ENCODE results near the gene ALDH1L2. TPM values are rescaled to one million over a fixed set of nuclear protein-coding genes. Genes with fewer than 3 reads are reported as not detected.

Gene ALDH1L2
- total RNA-seq, 1 donor from 2014 or later, result 5.5 TPM

DNA sequence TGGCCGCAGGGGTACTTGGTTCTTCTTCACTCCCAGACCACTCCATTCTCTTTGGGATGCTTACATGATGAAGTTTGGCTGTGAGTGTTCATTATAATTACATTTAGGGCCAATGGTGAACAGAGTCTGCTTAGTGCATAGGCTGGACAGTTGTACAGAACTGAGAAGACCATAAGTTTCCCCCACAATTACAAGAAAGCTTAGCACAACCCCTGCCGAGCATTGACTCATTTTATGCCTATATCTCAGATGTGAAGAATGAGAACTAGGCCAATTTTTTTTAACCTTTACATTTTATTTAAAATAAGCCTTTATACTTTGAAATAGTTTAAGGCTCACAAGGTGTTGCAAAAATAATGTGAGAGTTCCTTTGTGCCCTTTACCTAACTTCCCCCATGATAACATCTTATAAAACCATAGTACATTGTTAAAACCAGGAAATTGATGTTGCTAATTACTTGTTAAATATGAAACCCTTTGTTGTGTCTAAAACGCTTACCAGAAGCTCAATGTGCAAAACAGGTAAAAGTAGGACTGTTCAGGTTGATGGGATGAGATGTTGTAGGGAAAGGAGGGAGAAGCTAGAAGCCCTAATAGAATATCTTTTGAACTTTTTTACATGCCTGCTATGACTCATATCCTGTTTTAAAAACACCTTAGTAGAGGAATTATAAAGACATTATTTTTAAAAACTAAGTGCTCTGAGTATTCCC lies 47.2 kb downstream of the ALDH1L2 start:
- DNase-seq (ENCODE audit: extremely low read depth, low read depth, low spot score), result no peak

DNA sequence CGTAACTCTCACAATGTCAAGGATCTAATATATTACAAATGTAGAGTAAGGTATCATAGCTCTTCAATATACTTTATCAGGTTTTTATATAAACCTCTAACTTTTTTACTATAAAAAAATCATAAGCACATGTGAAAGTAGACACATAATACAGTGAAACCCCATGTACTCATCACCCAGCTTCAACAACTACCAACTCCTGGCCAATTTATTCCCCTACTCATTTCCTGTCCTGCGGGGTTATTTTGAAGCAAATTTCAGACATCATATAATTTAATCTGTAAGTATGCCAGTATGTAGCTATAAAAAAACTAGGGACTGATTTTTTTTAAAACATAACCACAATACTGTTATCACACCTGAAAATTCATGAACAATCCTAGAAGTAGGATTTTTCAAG lies 50.4 kb downstream of the ALDH1L2 start:
- no peak for DNase-seq (ENCODE audit: extremely low read depth, low read depth, low spot score)

DNA sequence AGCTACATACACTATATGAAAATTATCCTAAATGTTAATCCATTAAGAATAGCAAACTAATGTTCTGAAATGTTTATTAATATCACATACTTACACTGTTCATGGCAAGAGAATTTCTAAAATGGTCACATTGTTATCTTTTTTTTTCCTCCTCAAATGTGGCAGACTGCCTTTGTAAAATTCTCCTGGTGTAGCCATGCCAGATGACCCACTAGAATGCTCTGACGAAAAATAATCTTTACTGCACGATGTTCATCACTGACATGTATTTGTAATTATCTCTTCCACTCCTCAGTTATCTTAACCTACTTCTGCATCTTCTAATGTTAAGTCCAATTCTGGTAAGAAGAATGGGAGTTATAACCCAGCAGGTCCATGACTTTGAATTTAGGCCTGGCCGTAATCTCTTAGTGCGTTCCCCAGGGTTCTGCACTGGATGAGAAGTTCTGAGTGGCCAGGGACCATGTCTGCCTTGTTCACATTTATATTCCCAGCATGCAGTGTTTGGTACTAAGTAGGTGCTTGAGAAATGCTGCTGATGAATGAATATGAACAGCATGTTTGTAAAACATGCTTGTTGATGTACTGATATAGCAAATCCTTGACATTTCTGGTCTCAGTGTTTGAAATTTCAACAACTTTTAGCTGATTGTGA lies 51.4 kb downstream of the ALDH1L2 start:
- DNase-seq (ENCODE audit: extremely low read depth, low read depth, low spot score), result no peak

DNA sequence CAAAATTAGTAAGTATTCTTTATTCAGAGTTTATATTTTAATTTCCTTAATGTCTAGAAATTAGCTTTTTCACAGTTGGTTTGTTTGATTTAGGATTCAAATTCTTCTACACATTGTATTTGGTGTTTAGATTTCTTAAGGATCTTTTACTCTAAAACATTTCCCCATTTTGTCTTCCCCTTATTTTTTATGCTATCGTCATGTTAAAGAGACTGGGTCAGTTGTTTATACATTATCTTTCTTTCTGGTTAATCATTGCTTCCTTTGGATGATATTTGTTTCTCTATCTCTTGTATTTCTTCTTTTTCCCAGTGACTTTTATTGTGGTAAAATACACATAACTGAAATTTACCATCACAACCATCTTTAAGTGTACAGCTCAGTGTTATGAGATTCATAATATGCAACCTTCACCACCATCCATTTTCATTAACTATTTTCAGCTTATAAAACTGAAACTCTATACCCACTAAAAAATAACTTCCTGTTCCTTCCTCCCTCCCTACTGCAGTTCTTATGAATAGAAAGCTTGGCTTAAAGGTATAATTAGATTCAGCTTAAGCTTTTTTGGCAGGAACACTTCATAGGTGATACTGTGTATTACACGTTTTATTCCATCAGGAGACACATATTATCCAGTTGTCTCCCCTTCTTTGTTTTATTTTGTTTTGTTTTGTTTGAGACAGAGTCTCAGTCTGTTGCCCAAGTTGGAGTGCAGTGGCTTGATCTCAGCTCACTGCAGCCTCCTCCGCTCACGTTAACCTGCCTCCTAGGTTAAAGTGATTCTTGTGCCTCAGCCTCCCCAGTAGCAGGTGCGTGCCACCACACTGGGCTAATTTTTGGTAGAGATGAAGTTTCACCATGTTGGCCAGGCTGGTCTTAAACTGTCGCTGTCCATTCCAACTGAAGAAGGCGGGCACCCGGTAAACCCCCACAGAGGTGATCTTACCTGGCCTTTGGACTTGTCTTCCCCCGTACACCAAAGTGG lies 53.1 kb downstream of the ALDH1L2 start:
- DNase-seq (ENCODE audit: extremely low read depth, low read depth, low spot score), result no peak

DNA sequence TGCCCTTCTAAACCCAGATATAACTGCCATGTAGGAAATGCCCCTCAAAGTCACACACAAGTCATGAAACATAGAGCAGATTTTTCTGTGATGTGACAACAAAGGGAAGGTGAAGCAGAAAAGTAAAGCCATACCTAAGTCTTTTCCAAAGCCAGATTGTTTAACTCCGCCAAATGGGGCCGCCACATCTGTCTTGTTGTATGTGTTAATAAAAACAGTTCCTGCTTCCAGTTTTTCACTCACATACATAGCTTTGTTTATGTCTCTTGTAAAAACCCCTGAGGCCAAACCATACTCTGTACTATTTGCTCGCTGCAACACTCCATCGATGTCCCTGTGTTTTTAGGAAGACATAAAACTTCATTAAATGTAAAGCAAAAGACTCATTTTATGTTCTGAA lies 57.8 kb downstream of the ALDH1L2 start:
- DNase-seq (ENCODE audit: extremely low read depth, low read depth, low spot score), result no peak

GRCh38 chr12:105025890-105026289 lies 58.4 kb downstream of the ALDH1L2 start:
- no peak for DNase-seq (ENCODE audit: extremely low read depth, low read depth, low spot score)

DNA sequence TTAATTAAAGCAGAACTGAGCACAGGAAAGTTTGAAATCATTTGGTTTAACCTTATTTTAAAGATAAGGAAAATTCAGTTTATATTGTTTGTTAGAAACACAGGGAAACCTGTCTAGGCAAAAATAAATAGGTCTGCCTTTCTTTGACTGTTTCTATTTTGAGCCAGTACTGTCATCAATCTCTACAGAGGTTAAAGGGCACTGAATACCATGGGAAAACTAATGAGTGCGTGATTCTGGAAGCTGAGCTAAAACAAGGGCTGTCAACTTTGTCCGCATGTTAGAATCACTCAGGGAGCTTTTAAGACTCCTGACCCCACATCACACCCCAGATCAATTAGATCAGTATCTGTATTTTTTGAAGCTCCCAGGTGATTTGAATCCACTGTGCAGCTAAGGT lies 59.3 kb downstream of the ALDH1L2 start:
- DNase-seq (ENCODE audit: extremely low read depth, low read depth, low spot score), result no peak

DNA sequence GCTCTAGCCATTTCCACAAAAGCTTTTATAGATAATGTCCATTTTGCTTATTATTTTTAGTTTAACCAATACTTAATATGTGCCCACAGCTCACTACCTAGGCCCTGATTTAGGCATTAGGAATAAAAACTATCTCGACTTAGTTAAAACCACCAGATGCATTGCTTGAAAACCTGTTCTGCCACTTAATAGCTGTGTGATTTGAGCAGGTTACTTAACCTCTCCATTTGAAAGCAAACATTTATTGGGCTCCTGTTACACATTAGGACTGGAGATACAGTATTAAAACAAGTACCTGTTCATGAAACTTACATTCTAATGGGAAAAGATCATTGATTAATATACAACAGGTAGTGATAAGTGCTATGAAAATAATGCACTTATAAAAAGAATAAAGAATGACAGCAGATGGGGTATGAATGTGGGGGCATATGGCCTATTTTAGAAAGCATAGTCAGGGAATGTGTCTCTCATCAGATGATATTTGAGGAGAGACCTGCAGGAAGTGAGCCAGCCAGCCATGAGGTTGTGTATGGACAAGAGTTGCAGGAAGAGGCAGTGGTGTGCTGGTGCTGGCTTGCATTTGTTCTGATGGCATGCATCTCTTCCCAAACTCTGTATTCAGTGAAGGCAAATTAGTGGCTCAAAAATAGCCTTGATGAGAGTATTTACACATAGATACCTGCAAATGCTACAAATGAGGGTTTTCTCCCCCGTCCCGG lies 63.9 kb downstream of the ALDH1L2 start:
- DNase-seq (ENCODE audit: extremely low read depth, low read depth, low spot score), result no peak

GRCh38 chr12:105018776-105019175 lies 65.5 kb downstream of the ALDH1L2 start:
- no peak for DNase-seq (ENCODE audit: extremely low read depth, low read depth, low spot score)

DNA sequence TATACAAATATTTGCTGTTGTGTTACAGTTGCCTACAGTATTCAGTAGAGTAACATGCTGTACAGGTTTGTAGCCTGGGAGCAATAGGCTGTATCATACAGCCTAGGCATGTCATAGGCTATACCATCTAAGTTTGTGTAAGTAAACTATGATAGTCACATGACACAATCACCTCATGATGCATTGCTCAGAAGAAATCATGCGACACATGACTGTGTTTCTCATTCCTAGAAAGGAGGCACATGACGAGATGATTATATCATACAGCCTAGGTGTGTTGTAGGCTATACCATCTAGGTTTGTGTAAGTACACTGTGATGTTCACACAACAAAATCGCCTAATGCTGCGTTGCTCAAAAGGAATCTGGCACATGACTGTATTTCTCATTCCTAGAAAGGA lies 66.2 kb downstream of the ALDH1L2 start:
- DNase-seq (ENCODE audit: extremely low read depth, low read depth, low spot score), result no peak

GRCh38 chr12:105015543-105015942 lies 68.7 kb downstream of the ALDH1L2 start:
- DNase-seq (ENCODE audit: extremely low read depth, low read depth, low spot score), result no peak

- no peak for DNase-seq (ENCODE audit: extremely low read depth, low read depth, low spot score)
Observed at GRCh38 chr12:105014603-105015002, 69.7 kb downstream of the ALDH1L2 start.

DNA sequence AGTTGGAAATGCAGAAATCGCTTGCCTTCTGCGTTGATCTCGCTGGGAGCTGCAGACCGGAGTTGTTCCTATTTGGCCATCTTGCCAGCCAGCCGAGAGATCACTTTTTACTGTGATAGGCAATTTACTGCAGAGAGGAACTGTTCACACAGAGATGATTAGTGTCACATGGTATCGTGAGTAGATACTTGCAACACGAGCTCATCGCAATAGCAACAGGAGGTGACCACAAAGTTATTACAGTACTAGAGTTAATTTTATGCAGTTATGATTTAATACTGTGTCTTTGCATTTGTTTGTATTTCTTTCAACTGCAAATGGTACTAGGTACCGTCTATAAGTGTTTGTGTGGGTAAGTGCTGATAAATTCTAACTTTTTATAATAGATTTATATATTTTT lies 70.4 kb downstream of the ALDH1L2 start:
- DNase-seq (ENCODE audit: extremely low read depth, low read depth, low spot score), result no peak

GRCh38 chr12:105001476-105001875 lies 82.8 kb downstream of the ALDH1L2 start:
- DNase-seq (ENCODE audit: extremely low read depth, low read depth, low spot score), result no peak

DNA sequence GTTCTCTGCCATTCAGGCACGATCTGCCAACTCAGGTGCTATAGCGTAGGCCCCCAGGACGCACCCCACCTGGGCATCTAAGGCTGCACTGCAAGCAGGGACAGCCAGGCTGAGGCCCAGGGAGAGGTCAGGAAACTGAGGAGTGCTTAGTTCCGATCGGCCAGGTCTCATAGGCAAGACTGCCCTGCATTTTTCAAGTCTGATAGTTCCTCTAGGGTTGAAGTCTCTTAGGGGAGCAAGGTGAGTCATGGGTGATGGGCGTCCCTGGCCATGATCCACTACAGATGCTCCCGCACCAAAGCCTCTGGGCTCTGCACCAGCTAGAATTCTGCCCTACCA lies 84.9 kb downstream of the ALDH1L2 start:
- DNase-seq (ENCODE audit: extremely low read depth, low read depth, low spot score), result no peak

DNA sequence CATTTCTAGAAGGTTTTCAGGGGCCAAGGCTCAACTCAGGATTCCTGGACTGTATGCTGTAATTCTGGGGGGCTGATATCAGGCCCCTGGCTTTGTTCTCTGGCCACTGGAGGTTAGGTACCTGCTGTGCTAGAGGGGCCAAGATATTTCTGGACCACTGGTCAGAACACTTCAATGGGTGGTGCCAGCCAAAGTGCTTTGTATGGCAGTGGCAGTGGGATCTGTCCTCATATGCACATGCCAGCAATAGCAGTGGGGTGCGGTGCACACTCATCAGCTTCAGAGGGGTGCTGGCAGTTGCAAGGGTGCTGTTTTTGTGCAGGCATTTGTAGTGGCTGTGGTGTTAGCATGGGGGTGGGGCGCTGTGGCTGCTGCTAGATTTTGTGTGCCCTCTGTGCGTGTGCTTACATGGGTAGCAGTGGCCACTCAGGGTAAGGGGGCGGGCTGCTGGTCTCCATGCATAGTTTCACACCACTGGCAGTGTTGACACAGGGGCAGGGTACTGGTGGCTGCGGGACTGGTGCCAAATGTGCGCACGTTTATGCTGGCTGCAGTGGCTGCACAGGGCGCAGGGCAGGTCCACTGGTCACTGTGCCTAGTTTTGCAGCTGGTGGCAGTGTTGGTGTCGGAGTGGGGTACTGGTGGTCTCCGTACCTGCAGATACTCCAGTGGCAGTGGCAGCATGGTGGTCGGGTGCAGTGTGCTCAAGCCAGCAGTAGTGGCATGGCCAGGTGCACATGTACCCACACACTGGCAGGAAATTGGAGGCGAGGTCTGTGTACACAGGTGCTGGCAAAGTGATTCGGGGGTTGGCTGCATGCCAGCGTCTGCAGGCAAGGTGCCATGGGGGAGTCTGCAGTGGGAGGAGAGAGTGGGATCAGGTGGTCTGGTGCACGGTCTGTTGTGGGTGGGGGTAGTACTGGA lies 85.6 kb downstream of the ALDH1L2 start:
- no peak for DNase-seq (ENCODE audit: extremely low read depth, low read depth, low spot score)

DNA sequence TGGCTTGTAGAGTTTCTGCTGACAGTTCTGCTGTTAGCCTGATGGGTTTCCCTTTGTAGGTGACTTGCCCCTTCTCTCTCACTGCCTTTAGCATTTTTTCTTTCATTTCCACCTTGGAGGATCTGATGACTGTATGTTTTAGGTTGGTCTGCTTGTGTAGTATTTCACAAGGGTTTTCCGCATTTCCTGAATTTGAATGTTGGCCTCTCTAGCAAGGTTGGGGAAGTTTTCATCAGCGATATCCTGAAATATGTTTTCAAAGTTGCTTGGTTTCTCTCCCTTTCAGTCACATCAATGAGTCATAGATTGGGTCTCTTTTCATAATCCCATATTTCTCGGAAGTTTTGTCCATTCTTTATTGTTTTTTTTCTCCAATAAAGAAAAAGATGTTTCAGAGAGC lies 86.7 kb downstream of the ALDH1L2 start:
- no peak for DNase-seq (ENCODE audit: extremely low read depth, low read depth, low spot score)

- DNase-seq (ENCODE audit: extremely low read depth, low read depth, low spot score), result no peak
Observed at GRCh38 chr12:104994336-104994735, 89.9 kb downstream of the ALDH1L2 start.

- no peak for DNase-seq (ENCODE audit: extremely low read depth, low read depth, low spot score)
Observed at GRCh38 chr12:104991565-104992128, 92.6 kb downstream of the ALDH1L2 start.

All from glomerular endothelial cell (primary cell).